H9 (cell line): Measurements from ENCODE around the gene DSCAM. TPM values are rescaled to one million over a fixed set of nuclear protein-coding genes. Genes with fewer than 3 reads are reported as not detected.

Source experiments
- DNase-seq: peaks from one replicate; pipeline ENCODE4 v3.0.0-alpha.2; 2017
- H2AFZ ChIP-seq: one replicate; pipeline ENCODE4 v1.6.1; 2013; ENCODE audit warnings: mild to moderate bottlenecking, low read length, control low read depth, moderate library complexity
- H2AK5ac ChIP-seq: 2 replicates; pipeline ENCODE4 v1.6.1; 2013; ENCODE audit warnings: low read length, control low read depth, mixed read lengths; ENCODE audit not compliant: insufficient read length
- H2BK120ac ChIP-seq: one replicate; pipeline ENCODE4 v1.6.1; 2013; ENCODE audit warnings: low read depth, mild to moderate bottlenecking, low read length, control low read depth, inconsistent platforms; ENCODE audit not compliant: poor library complexity, severe bottlenecking
- H2BK12ac ChIP-seq: 2 replicates; pipeline ENCODE4 v1.6.1; 2013; ENCODE audit warnings: low read length, control low read depth, mixed read lengths, low read depth; ENCODE audit not compliant: insufficient read length
- H2BK15ac ChIP-seq: 2 replicates; pipeline ENCODE4 v1.6.1; 2013; ENCODE audit warnings: low read depth, low read length, control low read depth
- H2BK20ac ChIP-seq: one replicate; pipeline ENCODE4 v1.6.1; 2013; ENCODE audit warnings: low read depth, mild to moderate bottlenecking, low read length, control low read depth, inconsistent platforms; ENCODE audit not compliant: poor library complexity, severe bottlenecking
- H2BK5ac ChIP-seq: 2 replicates; pipeline ENCODE4 v1.6.1; 2013; ENCODE audit warnings: low read length, control low read depth, mixed read lengths; ENCODE audit not compliant: insufficient read length
- H3K14ac ChIP-seq: 2 replicates; pipeline ENCODE4 v1.6.1; 2013; ENCODE audit warnings: low read length, control low read depth; ENCODE audit not compliant: insufficient read depth
- H3K18ac ChIP-seq: 2 replicates; pipeline ENCODE4 v1.6.1; 2013; ENCODE audit warnings: low read depth, mild to moderate bottlenecking, mixed read lengths, low read length, control low read depth; ENCODE audit not compliant: insufficient read length
- H3K23ac ChIP-seq: 2 replicates; pipeline ENCODE4 v1.6.1; 2013; ENCODE audit warnings: low read length, control low read depth, mixed read lengths, low read depth; ENCODE audit not compliant: insufficient read length
- H3K23me2 ChIP-seq: 2 replicates; pipeline ENCODE4 v1.6.1; 2013; ENCODE audit warnings: low read depth, mild to moderate bottlenecking, mixed read lengths, low read length, control low read depth; ENCODE audit not compliant: insufficient read length, poor library complexity, severe bottlenecking
- H3K27ac ChIP-seq: 2 replicates; pipeline ENCODE4 v1.5.1; 2013; ENCODE audit warnings: low read length, control low read depth, mixed read lengths, low read depth; ENCODE audit not compliant: insufficient read length
- H3K27me3 ChIP-seq: 2 replicates; pipeline ENCODE4 v1.6.1; 2013; ENCODE audit warnings: low read length, control low read depth, inconsistent platforms; ENCODE audit not compliant: insufficient read depth
- H3K4ac ChIP-seq: 2 replicates; pipeline ENCODE4 v1.6.1; 2013; ENCODE audit warnings: low read depth, mild to moderate bottlenecking, control low read depth, inconsistent platforms, low read length, moderate library complexity
- H3K4me1 ChIP-seq: 2 replicates; pipeline ENCODE4 v1.6.1; 2013; ENCODE audit warnings: low read length, control low read depth, inconsistent platforms; ENCODE audit not compliant: insufficient read depth
- H3K4me2 ChIP-seq: 2 replicates; pipeline ENCODE4 v1.6.1; 2013; ENCODE audit warnings: low read length, control low read depth, mixed read lengths; ENCODE audit not compliant: insufficient read length, insufficient read depth
- H3K56ac ChIP-seq: 2 replicates; pipeline ENCODE4 v1.6.1; 2013; ENCODE audit warnings: low read depth, mild to moderate bottlenecking, mixed read lengths, low read length, control low read depth; ENCODE audit not compliant: insufficient read length
- H3K79me1 ChIP-seq: 2 replicates; pipeline ENCODE4 v1.6.1; 2013; ENCODE audit warnings: low read depth, mild to moderate bottlenecking, moderate library complexity, low read length, control low read depth, inconsistent platforms; ENCODE audit not compliant: insufficient read depth, poor library complexity, severe bottlenecking
- H3K79me2 ChIP-seq: 2 replicates; pipeline ENCODE4 v1.6.1; 2013; ENCODE audit warnings: low read length, control low read depth, inconsistent platforms; ENCODE audit not compliant: insufficient read depth
- H3K9ac ChIP-seq: 2 replicates; pipeline ENCODE4 v1.6.1; 2013; ENCODE audit warnings: low read length, control low read depth, mixed read lengths; ENCODE audit not compliant: insufficient read length; ENCODE audit errors: extremely low read depth
- H3K9me3 ChIP-seq: one replicate; pipeline ENCODE4 v1.6.1; 2013; ENCODE audit warnings: low read depth, low read length, inconsistent platforms; ENCODE audit not compliant: control insufficient read depth
- H3T11ph ChIP-seq: one replicate; pipeline ENCODE4 v1.6.1; 2013; ENCODE audit warnings: mild to moderate bottlenecking, low read length, control low read depth, inconsistent platforms
- H4K20me1 ChIP-seq: one replicate; pipeline ENCODE4 v1.6.1; 2013; ENCODE audit not compliant: control insufficient read depth, insufficient read length, insufficient read depth
- H4K5ac ChIP-seq: 2 replicates; pipeline ENCODE4 v1.6.1; 2013; ENCODE audit warnings: low read depth, mild to moderate bottlenecking, mixed read lengths, low read length, control low read depth; ENCODE audit not compliant: insufficient read length
- H4K8ac ChIP-seq: replicated peaks from 2 replicates; pipeline ENCODE4 v1.6.1; 2013; ENCODE audit warnings: low read length, control low read depth, mixed read lengths, low read depth; ENCODE audit not compliant: insufficient read length
- H4K91ac ChIP-seq: 2 replicates; pipeline ENCODE4 v1.6.1; 2013; ENCODE audit warnings: low read depth, mild to moderate bottlenecking, moderate library complexity, mixed read lengths, low read length, control low read depth; ENCODE audit not compliant: insufficient read length
- H3K27ac Mint-ChIP-seq, 3 experiments: 2 replicates in 2 of 3; 3 replicates in 1 of 3; pipeline ENCODE4 v1.8.0; 2020 to 2021; ENCODE audit warnings: mixed read lengths in 3 of 3, mild to moderate bottlenecking in 1 of 3, moderate library complexity in 1 of 3
- H3K27me3 Mint-ChIP-seq: 2 replicates; pipeline ENCODE4 v1.8.0; 2021; ENCODE audit warnings: low read depth, mild to moderate bottlenecking, moderate library complexity, mixed read lengths
- H3K36me3 Mint-ChIP-seq, 3 experiments: 2 replicates in 2 of 3; 3 replicates in 1 of 3; pipeline ENCODE4 v1.8.0; 2020 to 2021; ENCODE audit warnings: low read depth in 3 of 3, mixed read lengths in 3 of 3; ENCODE audit not compliant: insufficient read depth in 1 of 3
- H3K4me1 Mint-ChIP-seq, 2 experiments: 2 replicates each; pipeline ENCODE4 v1.8.0; 2020; ENCODE audit warnings: mixed read lengths in 2 of 2
- H3K4me3 Mint-ChIP-seq, 2 experiments: 2 replicates in 1 of 2; 3 replicates in 1 of 2; pipeline ENCODE4 v1.8.0; 2020 to 2021; ENCODE audit warnings: mild to moderate bottlenecking in 2 of 2, mixed read lengths in 2 of 2, moderate library complexity in 1 of 2
- H3K9me3 Mint-ChIP-seq, 2 experiments: 2 replicates in 1 of 2; 3 replicates in 1 of 2; pipeline ENCODE4 v1.8.0; 2020; ENCODE audit warnings: mild to moderate bottlenecking in 2 of 2, mixed read lengths in 2 of 2, moderate library complexity in 1 of 2
- WGBS: extraction: QIAGEN DNeasy Blood & Tissue Kit; methylation state at CpG from one replicate; pipeline ENCODE4 v1.1.7; 2013; ENCODE audit warnings: missing lambda C conversion rate, low lambda C conversion rate, mixed read lengths; ENCODE audit not compliant: insufficient read length; ENCODE audit errors: extremely low coverage; 5-methylcytosine and 5-hydroxymethylcytosine counted together
- total RNA-seq: library from RNA; stranded (reverse); gene quantifications from 2 replicates; pipeline ENCODE4 v1.2.1, GENCODE V29; 2021
- TF ChIP-seq, protein P1 (sequence below): fragments of 200-600 bp; sonication (generic); conservative IDR thresholded peaks from 3 replicates; pipeline ENCODE4 v1.8.0; 2021; ENCODE audit warnings: antibody characterized with exemption, mild to moderate bottlenecking

Gene DSCAM
- total RNA-seq, 1 experiment from 2014 or later = 0.17 TPM

- no peaks in the 10 kb centered on the region for H3K4me1 Mint-ChIP-seq
- no peak overlapping the region for H2BK120ac ChIP-seq
These were observed 728.4 kb downstream of the DSCAM start for GRCh38 chr21:40118527-40118926.

More at GRCh38 chr21:40118527-40118926, 728.4 kb downstream of the DSCAM start:
- Histone ChIP-seq H3K4ac (no peak overlapping the region), H3K56ac (no peak overlapping the region), H2BK20ac (no peak overlapping the region), H2BK5ac (no peak overlapping the region), H4K8ac (no peak overlapping the region), H2AK5ac (no peak overlapping the region), H3K79me1 (no peaks in the 10 kb centered on the region), H3K9me3 (no peaks in the 10 kb centered on the region), H3K79me2 (no peaks in the 10 kb centered on the region), H3K23ac (no peak overlapping the region), H3T11ph (no peak overlapping the region), H4K20me1 (no peaks in the 10 kb centered on the region), H2AFZ (no peak overlapping the region), H3K14ac (no peak overlapping the region), H2BK15ac (no peak overlapping the region), H3K4me1 (no peaks in the 10 kb centered on the region), H3K18ac (no peak overlapping the region), H3K9ac (no peak overlapping the region), H3K23me2 (no peaks in the 10 kb centered on the region), H4K91ac (no peak overlapping the region), H4K5ac (no peak overlapping the region), H3K27me3 (no peaks in the 10 kb centered on the region), H2BK12ac (no peak overlapping the region), H3K27ac (no peak overlapping the region), H3K4me2 (no peak overlapping the region)
- Mint-ChIP-seq H3K27ac (no peak overlapping the region), H3K9me3 (peaks cover 7 to 8% of the 10 kb centered on the region in 2 experiments; a peak in 3 of 5 replicates), H3K36me3 (no peaks in the 10 kb centered on the region), H3K27me3 (no peaks in the 10 kb centered on the region; the same call in 1 of the 2 replicates), H3K4me3 (no peak overlapping the region)
- DNase-seq = no peak
- no CpG with 5 or more reads among the region's 9 CpGs for WGBS
- TF ChIP-seq, protein P1, sequence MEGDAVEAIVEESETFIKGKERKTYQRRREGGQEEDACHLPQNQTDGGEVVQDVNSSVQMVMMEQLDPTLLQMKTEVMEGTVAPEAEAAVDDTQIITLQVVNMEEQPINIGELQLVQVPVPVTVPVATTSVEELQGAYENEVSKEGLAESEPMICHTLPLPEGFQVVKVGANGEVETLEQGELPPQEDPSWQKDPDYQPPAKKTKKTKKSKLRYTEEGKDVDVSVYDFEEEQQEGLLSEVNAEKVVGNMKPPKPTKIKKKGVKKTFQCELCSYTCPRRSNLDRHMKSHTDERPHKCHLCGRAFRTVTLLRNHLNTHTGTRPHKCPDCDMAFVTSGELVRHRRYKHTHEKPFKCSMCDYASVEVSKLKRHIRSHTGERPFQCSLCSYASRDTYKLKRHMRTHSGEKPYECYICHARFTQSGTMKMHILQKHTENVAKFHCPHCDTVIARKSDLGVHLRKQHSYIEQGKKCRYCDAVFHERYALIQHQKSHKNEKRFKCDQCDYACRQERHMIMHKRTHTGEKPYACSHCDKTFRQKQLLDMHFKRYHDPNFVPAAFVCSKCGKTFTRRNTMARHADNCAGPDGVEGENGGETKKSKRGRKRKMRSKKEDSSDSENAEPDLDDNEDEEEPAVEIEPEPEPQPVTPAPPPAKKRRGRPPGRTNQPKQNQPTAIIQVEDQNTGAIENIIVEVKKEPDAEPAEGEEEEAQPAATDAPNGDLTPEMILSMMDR = no peak
